K562 (cell line): Measurements from ENCODE around the gene RPL28. TPM values are rescaled to one million over a fixed set of nuclear protein-coding genes. Genes with fewer than 3 reads are reported as not detected.

Experiments used
- EHMT2 ChIP-seq: fragments of 450-650 bp; IDR thresholded peaks from 2 replicates; pipeline ENCODE4 v1.6.1; 2018; ENCODE audit warnings: antibody characterized with exemption
- HOMEZ ChIP-seq: fragments of 250-450 bp; sonication (Bioruptor Pico); IDR thresholded peaks from 2 replicates; pipeline ENCODE4 v1.4.0; 2020; ENCODE audit warnings: mild to moderate bottlenecking, moderate library complexity
- JUND ChIP-seq, 2 experiments: IDR thresholded peaks; 2 replicates in 1 of 2; 3 replicates in 1 of 2; pipeline ENCODE4 v1.6.1; 2011; ENCODE audit warnings: borderline replicate concordance in 2 of 2, low read depth in 2 of 2, low read length in 2 of 2, improper control_type of control experiment in 1 of 2, missing biosample characterization in 1 of 2, missing genetic modification characterization in 1 of 2, missing genetic modification reagents in 1 of 2
- PURB ChIP-seq: sonication (generic); formaldehyde crosslinking; IDR thresholded peaks from 2 replicates; pipeline ENCODE4 v1.9.0; 2021; ENCODE audit warnings: low read depth, mild to moderate bottlenecking, missing genetic modification reagents
- THRAP3 ChIP-seq: fragments of 450-650 bp; IDR thresholded peaks from 2 replicates; pipeline ENCODE4 v1.6.1; 2016; ENCODE audit warnings: mild to moderate bottlenecking, inconsistent platforms, borderline replicate concordance
- TSHZ1 ChIP-seq: fragments of 250-450 bp; sonication (Bioruptor Pico); IDR thresholded peaks from 2 replicates; pipeline ENCODE4 v1.4.0; 2020; ENCODE audit warnings: mild to moderate bottlenecking, moderate library complexity
- polyA plus RNA-seq, 8 experiments: library from polyadenylated mRNA; depleted of rRNA in 4 of 8; stranded (reverse) in 5 of 8; unstranded in 3 of 8; fragments of >200 nt; fragmentation: Nextera tagmentation in 2 of 8; fragmentation: Illumina TruSeq in 1 of 8; extraction: Ambion mirVana in 2 of 8; extraction: Trizol in 1 of 8; gene quantifications; 2 replicates each; pipeline versions ENCODE4 v1.2.1 to v1.2.3, GENCODE V29; 2011 to 2014; ENCODE audit warnings: inconsistent platforms in 1 of 8, missing spikeins in 1 of 8
- total RNA-seq, 7 experiments: library from RNA; depleted of rRNA in 6 of 7; stranded (reverse); fragments of >200 nt in 6 of 7; fragmentation: Illumina TruSeq in 2 of 7; extraction: Trizol in 2 of 7; gene quantifications; 2 replicates each; pipeline versions ENCODE4 v1.2.1 to v1.2.3, GENCODE V29; 2011 to 2021; ENCODE audit warnings: low replicate concordance in 1 of 7
- TF ChIP-seq, protein P1 (sequence below): fragments of 250-450 bp; sonication (Bioruptor Pico); IDR thresholded peaks from 2 replicates; pipeline ENCODE4 v1.8.0; 2021; ENCODE audit warnings: mild to moderate bottlenecking, moderate library complexity
- TF ChIP-seq, protein P2 (sequence below): fragments of 200-600 bp; sonication (generic); IDR thresholded peaks from one replicate; pipeline ENCODE4 v1.6.1; 2012; ENCODE audit warnings: mild to moderate bottlenecking, low read depth, low read length, inconsistent platforms

Gene RPL28
- total and polyA plus RNA-seq, 9 of the 15 experiments (the other 6 are each of a cell fraction or from before 2014, with no cell fraction given): 124 to 3,106 (median 622) TPM

DNA sequence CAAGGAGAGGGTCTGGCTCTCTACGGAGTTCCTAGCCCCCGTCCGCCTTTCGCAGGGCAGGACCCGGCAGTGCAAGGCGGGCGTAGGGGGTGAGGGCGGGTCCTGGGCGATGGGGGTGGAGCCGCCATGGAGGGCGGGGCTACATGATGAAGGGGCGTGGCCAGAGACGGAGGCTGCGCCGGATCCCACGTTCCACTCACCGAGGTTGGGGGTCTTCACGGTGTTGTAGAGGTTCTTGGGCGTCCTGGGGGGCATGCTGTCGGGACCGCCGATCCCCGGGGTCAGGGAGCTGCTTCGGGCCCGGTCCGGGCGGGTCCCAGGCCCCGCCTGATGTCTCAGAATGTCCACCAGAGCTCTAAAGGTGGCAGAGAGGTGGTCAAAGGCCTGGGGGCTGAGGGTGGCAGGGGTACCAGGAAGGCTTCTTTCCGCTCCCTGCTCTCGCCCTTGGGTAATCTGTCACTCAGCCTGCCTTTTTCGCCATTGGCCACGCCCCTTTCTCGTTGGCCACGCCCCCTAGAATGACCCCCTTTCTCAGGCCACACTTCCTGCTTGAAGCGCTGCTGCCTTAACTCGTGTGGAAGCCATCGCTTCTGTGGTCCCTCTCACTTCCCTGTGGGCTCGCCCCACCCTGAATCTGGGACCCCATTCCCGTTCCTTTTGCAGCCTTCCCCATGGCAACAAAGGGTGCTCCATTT is 54.8 kb downstream of the RPL28 start (continued):
- TF ChIP-seq HOMEZ (CRISPR knock-in tag) (no peak), EHMT2 (no peak), THRAP3 (no peak), PURB (no peak), JUND (IDR thresholded peaks at IDR 0.05; ENCODE audit: borderline replicate concordance, low read depth, low read length) (no peak), JUND (tag; IDR thresholded peaks at IDR 0.05; ENCODE audit: borderline replicate concordance, low read depth, low read length) (no peak), TSHZ1 (no peak)
- TF ChIP-seq, protein P1, sequence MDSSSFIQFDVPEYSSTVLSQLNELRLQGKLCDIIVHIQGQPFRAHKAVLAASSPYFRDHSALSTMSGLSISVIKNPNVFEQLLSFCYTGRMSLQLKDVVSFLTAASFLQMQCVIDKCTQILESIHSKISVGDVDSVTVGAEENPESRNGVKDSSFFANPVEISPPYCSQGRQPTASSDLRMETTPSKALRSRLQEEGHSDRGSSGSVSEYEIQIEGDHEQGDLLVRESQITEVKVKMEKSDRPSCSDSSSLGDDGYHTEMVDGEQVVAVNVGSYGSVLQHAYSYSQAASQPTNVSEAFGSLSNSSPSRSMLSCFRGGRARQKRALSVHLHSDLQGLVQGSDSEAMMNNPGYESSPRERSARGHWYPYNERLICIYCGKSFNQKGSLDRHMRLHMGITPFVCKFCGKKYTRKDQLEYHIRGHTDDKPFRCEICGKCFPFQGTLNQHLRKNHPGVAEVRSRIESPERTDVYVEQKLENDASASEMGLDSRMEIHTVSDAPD (CRISPR knock-in tag): no peak
- TF ChIP-seq, protein P2, sequence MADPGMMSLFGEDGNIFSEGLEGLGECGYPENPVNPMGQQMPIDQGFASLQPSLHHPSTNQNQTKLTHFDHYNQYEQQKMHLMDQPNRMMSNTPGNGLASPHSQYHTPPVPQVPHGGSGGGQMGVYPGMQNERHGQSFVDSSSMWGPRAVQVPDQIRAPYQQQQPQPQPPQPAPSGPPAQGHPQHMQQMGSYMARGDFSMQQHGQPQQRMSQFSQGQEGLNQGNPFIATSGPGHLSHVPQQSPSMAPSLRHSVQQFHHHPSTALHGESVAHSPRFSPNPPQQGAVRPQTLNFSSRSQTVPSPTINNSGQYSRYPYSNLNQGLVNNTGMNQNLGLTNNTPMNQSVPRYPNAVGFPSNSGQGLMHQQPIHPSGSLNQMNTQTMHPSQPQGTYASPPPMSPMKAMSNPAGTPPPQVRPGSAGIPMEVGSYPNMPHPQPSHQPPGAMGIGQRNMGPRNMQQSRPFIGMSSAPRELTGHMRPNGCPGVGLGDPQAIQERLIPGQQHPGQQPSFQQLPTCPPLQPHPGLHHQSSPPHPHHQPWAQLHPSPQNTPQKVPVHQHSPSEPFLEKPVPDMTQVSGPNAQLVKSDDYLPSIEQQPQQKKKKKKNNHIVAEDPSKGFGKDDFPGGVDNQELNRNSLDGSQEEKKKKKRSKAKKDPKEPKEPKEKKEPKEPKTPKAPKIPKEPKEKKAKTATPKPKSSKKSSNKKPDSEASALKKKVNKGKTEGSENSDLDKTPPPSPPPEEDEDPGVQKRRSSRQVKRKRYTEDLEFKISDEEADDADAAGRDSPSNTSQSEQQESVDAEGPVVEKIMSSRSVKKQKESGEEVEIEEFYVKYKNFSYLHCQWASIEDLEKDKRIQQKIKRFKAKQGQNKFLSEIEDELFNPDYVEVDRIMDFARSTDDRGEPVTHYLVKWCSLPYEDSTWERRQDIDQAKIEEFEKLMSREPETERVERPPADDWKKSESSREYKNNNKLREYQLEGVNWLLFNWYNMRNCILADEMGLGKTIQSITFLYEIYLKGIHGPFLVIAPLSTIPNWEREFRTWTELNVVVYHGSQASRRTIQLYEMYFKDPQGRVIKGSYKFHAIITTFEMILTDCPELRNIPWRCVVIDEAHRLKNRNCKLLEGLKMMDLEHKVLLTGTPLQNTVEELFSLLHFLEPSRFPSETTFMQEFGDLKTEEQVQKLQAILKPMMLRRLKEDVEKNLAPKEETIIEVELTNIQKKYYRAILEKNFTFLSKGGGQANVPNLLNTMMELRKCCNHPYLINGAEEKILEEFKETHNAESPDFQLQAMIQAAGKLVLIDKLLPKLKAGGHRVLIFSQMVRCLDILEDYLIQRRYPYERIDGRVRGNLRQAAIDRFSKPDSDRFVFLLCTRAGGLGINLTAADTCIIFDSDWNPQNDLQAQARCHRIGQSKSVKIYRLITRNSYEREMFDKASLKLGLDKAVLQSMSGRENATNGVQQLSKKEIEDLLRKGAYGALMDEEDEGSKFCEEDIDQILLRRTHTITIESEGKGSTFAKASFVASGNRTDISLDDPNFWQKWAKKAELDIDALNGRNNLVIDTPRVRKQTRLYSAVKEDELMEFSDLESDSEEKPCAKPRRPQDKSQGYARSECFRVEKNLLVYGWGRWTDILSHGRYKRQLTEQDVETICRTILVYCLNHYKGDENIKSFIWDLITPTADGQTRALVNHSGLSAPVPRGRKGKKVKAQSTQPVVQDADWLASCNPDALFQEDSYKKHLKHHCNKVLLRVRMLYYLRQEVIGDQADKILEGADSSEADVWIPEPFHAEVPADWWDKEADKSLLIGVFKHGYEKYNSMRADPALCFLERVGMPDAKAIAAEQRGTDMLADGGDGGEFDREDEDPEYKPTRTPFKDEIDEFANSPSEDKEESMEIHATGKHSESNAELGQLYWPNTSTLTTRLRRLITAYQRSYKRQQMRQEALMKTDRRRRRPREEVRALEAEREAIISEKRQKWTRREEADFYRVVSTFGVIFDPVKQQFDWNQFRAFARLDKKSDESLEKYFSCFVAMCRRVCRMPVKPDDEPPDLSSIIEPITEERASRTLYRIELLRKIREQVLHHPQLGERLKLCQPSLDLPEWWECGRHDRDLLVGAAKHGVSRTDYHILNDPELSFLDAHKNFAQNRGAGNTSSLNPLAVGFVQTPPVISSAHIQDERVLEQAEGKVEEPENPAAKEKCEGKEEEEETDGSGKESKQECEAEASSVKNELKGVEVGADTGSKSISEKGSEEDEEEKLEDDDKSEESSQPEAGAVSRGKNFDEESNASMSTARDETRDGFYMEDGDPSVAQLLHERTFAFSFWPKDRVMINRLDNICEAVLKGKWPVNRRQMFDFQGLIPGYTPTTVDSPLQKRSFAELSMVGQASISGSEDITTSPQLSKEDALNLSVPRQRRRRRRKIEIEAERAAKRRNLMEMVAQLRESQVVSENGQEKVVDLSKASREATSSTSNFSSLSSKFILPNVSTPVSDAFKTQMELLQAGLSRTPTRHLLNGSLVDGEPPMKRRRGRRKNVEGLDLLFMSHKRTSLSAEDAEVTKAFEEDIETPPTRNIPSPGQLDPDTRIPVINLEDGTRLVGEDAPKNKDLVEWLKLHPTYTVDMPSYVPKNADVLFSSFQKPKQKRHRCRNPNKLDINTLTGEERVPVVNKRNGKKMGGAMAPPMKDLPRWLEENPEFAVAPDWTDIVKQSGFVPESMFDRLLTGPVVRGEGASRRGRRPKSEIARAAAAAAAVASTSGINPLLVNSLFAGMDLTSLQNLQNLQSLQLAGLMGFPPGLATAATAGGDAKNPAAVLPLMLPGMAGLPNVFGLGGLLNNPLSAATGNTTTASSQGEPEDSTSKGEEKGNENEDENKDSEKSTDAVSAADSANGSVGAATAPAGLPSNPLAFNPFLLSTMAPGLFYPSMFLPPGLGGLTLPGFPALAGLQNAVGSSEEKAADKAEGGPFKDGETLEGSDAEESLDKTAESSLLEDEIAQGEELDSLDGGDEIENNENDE: no peak
